Measurements from ENCODE around the gene ZNF710. TPM values are rescaled to one million over a fixed set of nuclear protein-coding genes. Genes with fewer than 3 reads are reported as not detected.

ZNF710 gene
- total RNA-seq, 1 donor from 2014 or later = 26.8 TPM

GRCh38 chr15:90018216-90018831 lies 17.2 kb downstream of the ZNF710 start:
- Histone ChIP-seq H3K27me3 (ENCODE audit: control insufficient read depth, insufficient read depth, low read length) (no peaks in the 10 kb centered on the region), H3K36me3 (ENCODE audit: control insufficient read depth, insufficient read depth, low read length) (no peaks in the 10 kb centered on the region), H3K4me3 (ENCODE audit: low read depth, low read length) (no peak overlapping the region)
- DNase-seq (ENCODE audit: low read depth) = no peak
- no peak for TF ChIP-seq CTCF (IDR thresholded peaks at IDR 0.05; ENCODE audit: insufficient read depth, low read length, poor library complexity, severe bottlenecking)

- Histone ChIP-seq H3K4me3 (ENCODE audit: low read depth, low read length) (no peak overlapping the region), H3K36me3 (ENCODE audit: control insufficient read depth, insufficient read depth, low read length) (no peaks in the 10 kb centered on the region), H3K27me3 (ENCODE audit: control insufficient read depth, insufficient read depth, low read length) (no peaks in the 10 kb centered on the region)
- no peak for DNase-seq (ENCODE audit: low read depth)
- no peak for TF ChIP-seq CTCF (IDR thresholded peaks at IDR 0.05; ENCODE audit: insufficient read depth, low read length, poor library complexity, severe bottlenecking)
These were observed 18.5 kb downstream of the ZNF710 start for GRCh38 chr15:90019611-90020010.

GRCh38 chr15:90020021-90020735 lies 19.1 kb downstream of the ZNF710 start:
- H3K27me3 ChIP-seq (ENCODE audit: control insufficient read depth, insufficient read depth, low read length) = no peaks in the 10 kb centered on the region
- no peak for DNase-seq (ENCODE audit: low read depth)
- no peak for TF ChIP-seq CTCF (IDR thresholded peaks at IDR 0.05; ENCODE audit: insufficient read depth, low read length, poor library complexity, severe bottlenecking)
- H3K4me3 ChIP-seq (ENCODE audit: low read depth, low read length) = no peak overlapping the region
- no peaks in the 10 kb centered on the region for H3K36me3 ChIP-seq (ENCODE audit: control insufficient read depth, insufficient read depth, low read length)

- Histone ChIP-seq H3K36me3 (ENCODE audit: control insufficient read depth, insufficient read depth, low read length) (no peaks in the 10 kb centered on the region), H3K4me3 (ENCODE audit: low read depth, low read length) (no peak overlapping the region), H3K27me3 (ENCODE audit: control insufficient read depth, insufficient read depth, low read length) (no peaks in the 10 kb centered on the region)
- no peak for DNase-seq (ENCODE audit: low read depth)
- no peak for TF ChIP-seq CTCF (IDR thresholded peaks at IDR 0.05; ENCODE audit: insufficient read depth, low read length, poor library complexity, severe bottlenecking)
These were observed 19.9 kb downstream of the ZNF710 start for GRCh38 chr15:90020936-90021507.

- no peak for TF ChIP-seq CTCF (IDR thresholded peaks at IDR 0.05; ENCODE audit: insufficient read depth, low read length, poor library complexity, severe bottlenecking)
- Histone ChIP-seq H3K36me3 (ENCODE audit: control insufficient read depth, insufficient read depth, low read length) (no peaks in the 10 kb centered on the region), H3K4me3 (ENCODE audit: low read depth, low read length) (no peak overlapping the region), H3K27me3 (ENCODE audit: control insufficient read depth, insufficient read depth, low read length) (no peaks in the 10 kb centered on the region)
- DNase-seq (ENCODE audit: low read depth) = no peak
These were observed 21.2 kb downstream of the ZNF710 start for GRCh38 chr15:90022345-90022744.
